A673 (cell line): ENCODE results near the gene PLCB4.

Experiments
- EZH2 ChIP-seq: fragments of 200-600 bp; sonication (generic); IDR thresholded peaks from 2 replicates; pipeline ENCODE4 v1.6.1; 2017; ENCODE audit warnings: borderline replicate concordance, low read depth, mild to moderate bottlenecking, mixed read lengths, antibody characterized with exemption, low read length; ENCODE audit not compliant: poor library complexity, severe bottlenecking
- TF ChIP-seq, protein P1 (sequence below): fragments of 300-800, 200-600 bp; sonication (generic); conservative IDR thresholded peaks from 2 replicates; pipeline ENCODE4 v1.5.1; 2017; ENCODE audit warnings: low read depth, mild to moderate bottlenecking, antibody characterized with exemption, low read length, moderate library complexity, mixed read lengths

DNA sequence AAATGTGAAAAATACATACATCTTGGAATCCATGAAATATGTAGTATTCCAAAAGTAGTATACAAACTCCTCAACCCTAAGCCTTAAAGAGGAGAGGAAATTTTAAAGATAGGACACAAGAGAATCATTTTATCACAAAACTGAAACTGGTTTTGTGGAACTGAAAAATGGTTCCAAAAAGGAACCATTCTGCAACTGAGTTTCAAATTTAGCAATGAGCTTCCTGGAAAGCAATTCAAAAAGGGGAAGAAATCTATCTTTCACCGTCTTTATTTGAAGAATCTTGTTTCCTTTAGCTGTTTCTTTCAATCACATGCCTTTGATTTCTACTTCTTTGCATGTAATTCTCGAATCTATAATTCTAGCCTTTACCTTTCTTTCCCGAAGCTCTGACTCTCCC is 413.3 kb downstream of the PLCB4 start:
- TF ChIP-seq, protein P1, sequence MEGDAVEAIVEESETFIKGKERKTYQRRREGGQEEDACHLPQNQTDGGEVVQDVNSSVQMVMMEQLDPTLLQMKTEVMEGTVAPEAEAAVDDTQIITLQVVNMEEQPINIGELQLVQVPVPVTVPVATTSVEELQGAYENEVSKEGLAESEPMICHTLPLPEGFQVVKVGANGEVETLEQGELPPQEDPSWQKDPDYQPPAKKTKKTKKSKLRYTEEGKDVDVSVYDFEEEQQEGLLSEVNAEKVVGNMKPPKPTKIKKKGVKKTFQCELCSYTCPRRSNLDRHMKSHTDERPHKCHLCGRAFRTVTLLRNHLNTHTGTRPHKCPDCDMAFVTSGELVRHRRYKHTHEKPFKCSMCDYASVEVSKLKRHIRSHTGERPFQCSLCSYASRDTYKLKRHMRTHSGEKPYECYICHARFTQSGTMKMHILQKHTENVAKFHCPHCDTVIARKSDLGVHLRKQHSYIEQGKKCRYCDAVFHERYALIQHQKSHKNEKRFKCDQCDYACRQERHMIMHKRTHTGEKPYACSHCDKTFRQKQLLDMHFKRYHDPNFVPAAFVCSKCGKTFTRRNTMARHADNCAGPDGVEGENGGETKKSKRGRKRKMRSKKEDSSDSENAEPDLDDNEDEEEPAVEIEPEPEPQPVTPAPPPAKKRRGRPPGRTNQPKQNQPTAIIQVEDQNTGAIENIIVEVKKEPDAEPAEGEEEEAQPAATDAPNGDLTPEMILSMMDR, result no peak
- no peak for TF ChIP-seq EZH2
